ENCODE results near the gene CARD16.
A peak's percentile ranks its signal among the peaks of the same experiment; 100 is the strongest.
"Not testable (repeated sequence)": the region's sequence is repeated elsewhere in the genome, so short reads cannot be mapped to it uniquely, and the experiment has no call there.

The CARD16 gene

GRCh38 chr11:105046898-105047579 lies 1.9 kb upstream of the CARD16 start:
- DNase-seq = no peak

- no peak for DNase-seq
Observed at GRCh38 chr11:105045676-105046296, 651 bp upstream of the CARD16 start.

- DNase-seq = no peak
Observed at GRCh38 chr11:105042178-105042577, 3.0 kb downstream of the CARD16 start.

GRCh38 chr11:105040703-105041102 lies 4.4 kb downstream of the CARD16 start:
- no peak for DNase-seq

- DNase-seq = peak; percentile 73 to 84
Observed at GRCh38 chr11:105034813-105035620, 10.1 kb downstream of the CARD16 start, which contains the start of gene CASP1. CASP1 (minus strand) TSS chr11:105035144; CDS start chr11:105035113, 31 bp downstream.

- not testable (repeated sequence) for DNase-seq
Observed at GRCh38 chr11:105034388-105034787, 10.7 kb downstream of the CARD16 start.

GRCh38 chr11:105033781-105034180 lies 11.4 kb downstream of the CARD16 start:
- no peak for DNase-seq

GRCh38 chr11:105033343-105033742 lies 11.8 kb downstream of the CARD16 start:
- no peak for DNase-seq

GRCh38 chr11:105032495-105032894 lies 12.6 kb downstream of the CARD16 start:
- peak; percentile 31 to 57 for DNase-seq

GRCh38 chr11:105027678-105028077 lies 17.5 kb downstream of the CARD16 start:
- peak; percentile 26 to 49 for DNase-seq

GRCh38 chr11:105024394-105024793 lies 20.7 kb downstream of the CARD16 start:
- DNase-seq = no peak

GRCh38 chr11:105023003-105023402 lies 22.1 kb downstream of the CARD16 start, which contains the start of gene CASP5:
CASP5 (minus strand) TSS chr11:105023168; CDS start chr11:105023136, 32 bp downstream.
- peak; percentile 9 to 38 for DNase-seq

GRCh38 chr11:105022527-105022926 lies 22.6 kb downstream of the CARD16 start:
- no peak for DNase-seq

- no peak for DNase-seq
Observed at GRCh38 chr11:105007463-105007862, 37.7 kb downstream of the CARD16 start.

- no peak for DNase-seq
Observed at GRCh38 chr11:105005451-105005845, 39.7 kb downstream of the CARD16 start.

- DNase-seq = no peak
Observed at GRCh38 chr11:105004021-105004420, 41.1 kb downstream of the CARD16 start.

GRCh38 chr11:105003151-105003550 lies 42.0 kb downstream of the CARD16 start:
- DNase-seq = no peak

- peak; percentile 34 to 47 for DNase-seq
Observed at GRCh38 chr11:105000797-105001196, 44.3 kb downstream of the CARD16 start.

GRCh38 chr11:105000167-105000566 lies 45.0 kb downstream of the CARD16 start:
- peak in 1 of 2 experiments; percentile 1 for DNase-seq

- no peak for DNase-seq
Observed at GRCh38 chr11:104999721-105000120, 45.4 kb downstream of the CARD16 start.

GRCh38 chr11:104997288-104997687 lies 47.8 kb downstream of the CARD16 start:
- DNase-seq = no peak

- no peak for DNase-seq
Observed at GRCh38 chr11:104995001-104995408, 50.1 kb downstream of the CARD16 start.

GRCh38 chr11:104992781-104993180 lies 52.4 kb downstream of the CARD16 start:
- DNase-seq = no peak

GRCh38 chr11:104991994-104992393 lies 53.1 kb downstream of the CARD16 start:
- no peak for DNase-seq

All from AML-193 (cell line).